Mammary epithelial cell (primary cell): ENCODE data around the gene PSTPIP2.

Experiments
- CTCF ChIP-seq, 2 donors: IDR thresholded peaks in 1 of 2; conservative IDR thresholded peaks in 1 of 2; 2 replicates each; pipeline ENCODE4 v1.5.1; 2011 to 2012; ENCODE audit warnings: inconsistent platforms in 2 of 2, low read length in 2 of 2, mild to moderate bottlenecking in 2 of 2, control low read depth in 1 of 2, low read depth in 1 of 2; ENCODE audit not compliant: insufficient read depth in 1 of 2; ENCODE audit errors: extremely low read depth in 1 of 2
- EZH2 ChIP-seq: IDR thresholded peaks from 2 replicates; pipeline ENCODE4 v1.6.1; 2012; ENCODE audit warnings: low read length, inconsistent platforms, borderline replicate concordance

- TF ChIP-seq CTCF (conservative IDR thresholded peaks at IDR 0.05 in 1 of 2, IDR thresholded peaks at IDR 0.05 in 1 of 2; ENCODE audit: extremely low read depth in 1 of 2, insufficient read depth in 1 of 2, low read depth in 1 of 2, low read length in 2 of 2) (no peak), EZH2 (no peak)
Measured at GRCh38 chr18:45978084-45978483, 94.0 kb downstream of the PSTPIP2 start.
